ENCODE data around the gene TMEM121.
"Not testable (repeated sequence)": the region's sequence is repeated elsewhere in the genome, so short reads cannot be mapped to it uniquely, and the experiment has no call there.

Gene TMEM121

GRCh38 chr14:105576525-105577088 is 50.2 kb downstream of the TMEM121 start:
- H3K4me3 ChIP-seq (replicated peaks; ENCODE audit: low read depth, low read length): no peak overlapping the region
- DNase-seq (ENCODE audit: extremely low read depth, low read depth): no peak
- TF ChIP-seq CTCF (IDR thresholded peaks at IDR 0.05; ENCODE audit: low read depth, low read length, missing control alignments): no peak

- no peak for DNase-seq (ENCODE audit: extremely low read depth, low read depth)
- no peak for TF ChIP-seq CTCF (IDR thresholded peaks at IDR 0.05; ENCODE audit: low read depth, low read length, missing control alignments)
- no peak overlapping the region for H3K4me3 ChIP-seq (replicated peaks; ENCODE audit: low read depth, low read length)
Measured at GRCh38 chr14:105577314-105577861, 51.0 kb downstream of the TMEM121 start.

GRCh38 chr14:105578070-105578469 is 51.7 kb downstream of the TMEM121 start:
- H3K4me3 ChIP-seq (replicated peaks; ENCODE audit: low read depth, low read length): no peak overlapping the region
- no peak for DNase-seq (ENCODE audit: extremely low read depth, low read depth)
- no peak for TF ChIP-seq CTCF (IDR thresholded peaks at IDR 0.05; ENCODE audit: low read depth, low read length, missing control alignments)

- H3K4me3 ChIP-seq (replicated peaks; ENCODE audit: low read depth, low read length): not testable (repeated sequence)
Measured at GRCh38 chr14:105579221-105579620, 52.8 kb downstream of the TMEM121 start.

More at GRCh38 chr14:105579221-105579620, 52.8 kb downstream of the TMEM121 start:
- DNase-seq (ENCODE audit: extremely low read depth, low read depth): not testable (repeated sequence)

Data from HFF-Myc (cell line).